Trophoblast cell (in vitro differentiated cells and primary cell): ENCODE results near the gene CYSLTR2. TPM values are rescaled to one million over a fixed set of nuclear protein-coding genes. Genes with fewer than 3 reads are reported as not detected.
A peak's percentile ranks its signal among the peaks of the same experiment; 100 is the strongest.

Source experiments
- DNase-seq, 2 donors: peaks; one replicate each; pipeline ENCODE4 v3.0.0-alpha.2; 2016
- H2AFZ ChIP-seq: 2 replicates; pipeline ENCODE4 v1.6.1; 2013; ENCODE audit warnings: low read length, moderate library complexity, mild to moderate bottlenecking; ENCODE audit not compliant: insufficient read depth, poor library complexity
- H2AK5ac ChIP-seq: 2 replicates; pipeline ENCODE4 v1.6.1; 2013; ENCODE audit warnings: mild to moderate bottlenecking, low read length
- H2BK120ac ChIP-seq: 2 replicates; pipeline ENCODE4 v1.6.1; 2013; ENCODE audit warnings: low read length, mild to moderate bottlenecking, moderate library complexity; ENCODE audit not compliant: insufficient read depth, poor library complexity
- H2BK12ac ChIP-seq: 2 replicates; pipeline ENCODE4 v1.6.1; 2013; ENCODE audit warnings: mild to moderate bottlenecking, low read length, moderate library complexity
- H2BK5ac ChIP-seq: 2 replicates; pipeline ENCODE4 v1.6.1; 2013; ENCODE audit warnings: low read length, low read depth, moderate library complexity, mild to moderate bottlenecking; ENCODE audit not compliant: poor library complexity
- H3K14ac ChIP-seq: 2 replicates; pipeline ENCODE4 v1.6.1; 2013; ENCODE audit warnings: mild to moderate bottlenecking, low read length
- H3K18ac ChIP-seq: 2 replicates; pipeline ENCODE4 v1.6.1; 2013; ENCODE audit warnings: mild to moderate bottlenecking, low read length
- H3K23ac ChIP-seq: 2 replicates; pipeline ENCODE4 v1.6.1; 2013; ENCODE audit warnings: low read length
- H3K27ac ChIP-seq: 2 replicates; pipeline ENCODE4 v1.5.1; 2013; ENCODE audit warnings: low read depth, mild to moderate bottlenecking, inconsistent platforms, low read length, moderate library complexity
- H3K27me3 ChIP-seq: 2 replicates; pipeline ENCODE4 v1.6.1; 2013; ENCODE audit warnings: inconsistent platforms, mild to moderate bottlenecking, low read length, moderate library complexity; ENCODE audit not compliant: insufficient read depth
- H3K36me3 ChIP-seq, 2 experiments: 1 replicate in 1 of 2; 2 replicates in 1 of 2; pipeline ENCODE4 v1.6.1; 2013; ENCODE audit warnings: low read length in 2 of 2, mild to moderate bottlenecking in 2 of 2, moderate library complexity in 1 of 2; ENCODE audit not compliant: insufficient read depth in 2 of 2, control insufficient read depth in 1 of 2
- H3K4ac ChIP-seq: 2 replicates; pipeline ENCODE4 v1.6.1; 2013; ENCODE audit warnings: low read depth, mild to moderate bottlenecking, low read length, moderate library complexity
- H3K4me1 ChIP-seq, 2 experiments: 1 replicate in 1 of 2; 2 replicates in 1 of 2; pipeline ENCODE4 v1.6.1; 2013; ENCODE audit warnings: low read length in 2 of 2, mild to moderate bottlenecking in 2 of 2, moderate library complexity in 1 of 2; ENCODE audit not compliant: insufficient read depth in 2 of 2, control insufficient read depth in 1 of 2
- H3K4me2 ChIP-seq: 2 replicates; pipeline ENCODE4 v1.6.1; 2013; ENCODE audit warnings: inconsistent platforms, mild to moderate bottlenecking, low read length, moderate library complexity
- H3K4me3 ChIP-seq: 2 replicates; pipeline ENCODE4 v1.5.1; 2013; ENCODE audit warnings: mild to moderate bottlenecking, low read depth, low read length, inconsistent platforms
- H3K79me1 ChIP-seq: one replicate; pipeline ENCODE4 v1.6.1; 2013; ENCODE audit warnings: low read length
- H3K79me2 ChIP-seq: 2 replicates; pipeline ENCODE4 v1.6.1; 2013; ENCODE audit warnings: low read length, mild to moderate bottlenecking; ENCODE audit not compliant: control insufficient read depth, insufficient read depth, poor library complexity
- H3K9ac ChIP-seq: 2 replicates; pipeline ENCODE4 v1.6.1; 2013; ENCODE audit warnings: mild to moderate bottlenecking, low read length
- H3K9me3 ChIP-seq: 2 replicates; pipeline ENCODE4 v1.6.1; 2013; ENCODE audit warnings: low read depth, mild to moderate bottlenecking, control low read depth, inconsistent platforms, low read length; ENCODE audit not compliant: insufficient read depth
- H4K12ac ChIP-seq: 2 replicates; pipeline ENCODE4 v1.6.1; 2013; ENCODE audit warnings: low read depth, mild to moderate bottlenecking, low read length, moderate library complexity
- H4K8ac ChIP-seq: 2 replicates; pipeline ENCODE4 v1.6.1; 2013; ENCODE audit warnings: low read depth, mild to moderate bottlenecking, low read length, moderate library complexity
- H4K91ac ChIP-seq: one replicate; pipeline ENCODE4 v1.6.1; 2013; ENCODE audit warnings: low read depth, mild to moderate bottlenecking, low read length, moderate library complexity
- WGBS: extraction: QIAGEN DNeasy Blood & Tissue Kit; methylation state at CpG from one replicate; pipeline ENCODE4 v1.1.7; 2013; ENCODE audit warnings: missing lambda C conversion rate; ENCODE audit not compliant: insufficient read length, insufficient coverage; ENCODE audit errors: extremely low coverage; 5-methylcytosine and 5-hydroxymethylcytosine counted together
- polyA plus RNA-seq: library from polyadenylated mRNA; stranded (reverse); fragments of 200-250 nt; gene quantifications from 2 replicates; pipeline ENCODE4 v1.2.3, GENCODE V29; 2013

Gene CYSLTR2, protein sequence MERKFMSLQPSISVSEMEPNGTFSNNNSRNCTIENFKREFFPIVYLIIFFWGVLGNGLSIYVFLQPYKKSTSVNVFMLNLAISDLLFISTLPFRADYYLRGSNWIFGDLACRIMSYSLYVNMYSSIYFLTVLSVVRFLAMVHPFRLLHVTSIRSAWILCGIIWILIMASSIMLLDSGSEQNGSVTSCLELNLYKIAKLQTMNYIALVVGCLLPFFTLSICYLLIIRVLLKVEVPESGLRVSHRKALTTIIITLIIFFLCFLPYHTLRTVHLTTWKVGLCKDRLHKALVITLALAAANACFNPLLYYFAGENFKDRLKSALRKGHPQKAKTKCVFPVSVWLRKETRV
- polyA plus RNA-seq, result 9.4 and 10.1 TPM in 2 replicates

DNA sequence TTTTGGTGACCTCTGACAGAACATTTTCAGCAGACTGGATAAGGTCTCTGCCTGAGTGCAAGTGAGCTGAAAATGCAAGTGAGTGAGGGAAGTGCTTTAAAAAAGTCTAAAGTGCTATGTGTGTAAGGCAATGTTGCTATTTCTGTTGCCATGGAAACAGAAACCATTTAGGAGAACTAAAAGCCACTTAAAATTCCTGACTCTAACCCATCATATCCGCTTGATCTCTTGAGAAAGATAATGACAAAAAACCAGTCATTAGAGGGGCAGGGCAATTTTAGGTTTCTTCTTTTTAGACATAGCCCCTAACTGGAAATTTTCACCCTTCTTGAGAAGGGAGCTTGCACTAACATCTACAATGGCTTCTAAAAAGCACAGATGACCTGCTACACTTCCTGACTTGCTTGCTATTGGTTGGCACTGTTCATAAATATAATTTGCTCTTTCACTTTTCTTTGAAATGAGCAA, at the start of gene CYSLTR2:
TSS of gene CYSLTR2 (plus strand) at position 458 of the 468 bp plus-strand sequence. CDS start 52,889 bp downstream, outside the sequence.
- H3K4me3 ChIP-seq, result no peak within 1 kb of the TSS
- H3K79me2 ChIP-seq, result no peaks in the 10 kb centered on the region
- no peaks in the 10 kb centered on the region for H3K27me3 ChIP-seq
- peak in 1 of 2 donors; percentile 84 for DNase-seq
- peaks cover 19% of the 10 kb centered on the region for H3K79me1 ChIP-seq
- H2AFZ ChIP-seq, result peak within 1 kb of the TSS; percentile 71
- no peak within 1 kb of the TSS for H3K9ac ChIP-seq
- no peak within 1 kb of the TSS for H3K23ac ChIP-seq
- H2BK5ac ChIP-seq, result peak within 1 kb of the TSS; percentile 86
- peak within 1 kb of the TSS; percentile 86 for H4K91ac ChIP-seq
- H2AK5ac ChIP-seq, result peak within 1 kb of the TSS; percentile 53
- peak within 1 kb of the TSS; percentile 29 for H3K4ac ChIP-seq
- H3K18ac ChIP-seq, result peak within 1 kb of the TSS; percentile 88
- no peaks in the 10 kb centered on the region for H3K36me3 ChIP-seq
- no CpG with 5 or more reads among the region's 1 CpG for WGBS
- peak within 1 kb of the TSS; percentile 97 for H3K27ac ChIP-seq
- H3K4me1 ChIP-seq, result peaks cover 2 to 11% of the 10 kb centered on the region in 2 experiments
- H3K9me3 ChIP-seq, result no peaks in the 10 kb centered on the region
- H2BK12ac ChIP-seq, result peak within 1 kb of the TSS; percentile 86
- H2BK120ac ChIP-seq, result peak within 1 kb of the TSS; percentile 96
- no peak within 1 kb of the TSS for H4K12ac ChIP-seq
- H3K4me2 ChIP-seq, result peak within 1 kb of the TSS; percentile 39
- H4K8ac ChIP-seq, result peak within 1 kb of the TSS; percentile 71
- peak within 1 kb of the TSS; percentile 67 for H3K14ac ChIP-seq

DNA sequence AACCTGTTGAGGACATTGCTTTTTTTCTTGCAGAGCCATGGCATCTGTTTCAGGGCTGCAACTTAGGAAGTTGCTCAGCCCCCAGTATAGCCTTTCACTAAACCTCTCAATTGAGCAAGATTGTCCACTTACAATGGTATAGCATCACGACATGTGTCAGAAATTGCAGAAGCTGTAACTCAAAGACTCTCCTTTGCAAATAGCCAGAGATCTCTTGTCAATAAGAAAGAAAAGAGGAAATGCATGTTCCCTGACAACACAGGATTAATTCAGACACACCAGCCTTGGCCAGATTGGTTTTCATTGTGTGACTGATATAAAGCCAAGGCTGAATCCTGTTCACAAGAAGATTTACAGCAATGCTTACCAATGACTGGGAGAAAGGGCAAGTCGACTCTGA, 38.7 kb upstream of the CYSLTR2 start:
- Histone ChIP-seq H4K91ac (no peak overlapping the region), H2AFZ (no peak overlapping the region), H3K4me2 (no peak overlapping the region), H4K12ac (no peak overlapping the region), H3K79me1 (no peaks in the 10 kb centered on the region), H3K27me3 (no peaks in the 10 kb centered on the region), H3K4me1 (no peaks in the 10 kb centered on the region), H3K27ac (no peak overlapping the region), H3K18ac (no peak overlapping the region), H3K4me3 (no peak overlapping the region), H2AK5ac (no peak overlapping the region), H2BK5ac (no peak overlapping the region), H3K14ac (no peak overlapping the region), H3K23ac (no peak overlapping the region), H3K4ac (no peak overlapping the region), H2BK120ac (no peak overlapping the region), H3K79me2 (no peaks in the 10 kb centered on the region), H4K8ac (no peak overlapping the region), H2BK12ac (no peak overlapping the region), H3K9ac (no peak overlapping the region), H3K9me3 (no peaks in the 10 kb centered on the region), H3K36me3 (no peaks in the 10 kb centered on the region)
- DNase-seq, result no peak
- WGBS, result no CpG with 5 or more reads among the region's 2 CpGs

DNA sequence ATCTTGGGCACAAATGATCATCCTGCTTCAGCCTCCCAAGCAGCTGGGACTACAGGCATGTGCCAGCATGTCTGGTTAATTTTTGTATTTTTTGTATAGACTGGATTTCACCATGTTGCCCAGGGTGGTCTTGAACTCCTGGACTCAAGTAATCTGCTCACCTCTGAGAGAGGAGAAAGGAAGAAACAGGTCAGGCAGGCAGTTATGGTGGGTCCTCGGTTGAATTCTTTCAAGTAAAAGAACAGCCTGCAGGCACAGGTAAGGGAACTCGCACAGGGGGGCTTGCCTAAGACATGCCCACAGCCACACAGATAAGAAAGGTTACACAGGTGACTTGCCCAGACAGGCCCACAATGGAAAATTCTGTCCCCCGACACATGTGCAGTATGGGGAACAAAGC, 34.8 kb upstream of the CYSLTR2 start:
- no peak overlapping the region for H3K18ac ChIP-seq
- WGBS, result no CpG with 5 or more reads among the region's 3 CpGs

DNA sequence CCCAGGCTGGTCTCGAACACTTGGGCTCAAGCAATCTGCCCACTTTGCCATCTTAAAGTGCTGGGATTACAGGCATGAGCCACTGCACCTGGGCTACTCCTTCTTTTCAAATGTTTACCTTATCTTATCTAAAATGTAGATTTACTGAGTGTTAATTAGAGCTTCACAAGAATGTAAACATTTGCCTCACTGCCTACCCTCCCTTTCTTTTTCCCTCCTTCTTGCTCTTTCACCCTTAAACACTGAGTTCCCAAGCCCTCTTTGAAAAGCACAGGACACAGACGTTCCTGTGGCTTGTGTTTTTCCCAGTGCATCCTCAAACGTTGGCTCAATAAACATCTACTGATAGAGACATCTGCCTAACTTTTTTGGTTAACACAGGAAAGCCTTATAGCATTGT, 32.7 kb upstream of the CYSLTR2 start:
- peaks cover 4 to 7% of the 10 kb centered on the region in 2 experiments for H3K4me1 ChIP-seq
- WGBS, result no CpG with 5 or more reads among the region's 3 CpGs
- no peak overlapping the region for H3K18ac ChIP-seq
- H3K23ac ChIP-seq, result no peak overlapping the region
- H2AK5ac ChIP-seq, result no peak overlapping the region
- no peaks in the 10 kb centered on the region for H3K36me3 ChIP-seq
- no peak overlapping the region for H3K14ac ChIP-seq
- no peaks in the 10 kb centered on the region for H3K79me2 ChIP-seq
- H3K27me3 ChIP-seq, result no peaks in the 10 kb centered on the region
- H4K12ac ChIP-seq, result no peak overlapping the region
- no peak overlapping the region for H2BK120ac ChIP-seq
- H3K4ac ChIP-seq, result no peak overlapping the region
- H3K9me3 ChIP-seq, result no peaks in the 10 kb centered on the region
- H3K4me2 ChIP-seq, result no peak overlapping the region
- H3K79me1 ChIP-seq, result peaks cover 6% of the 10 kb centered on the region
- no peak overlapping the region for H2AFZ ChIP-seq
- no peak overlapping the region for H4K91ac ChIP-seq
- no peak overlapping the region for H2BK12ac ChIP-seq
- no peak overlapping the region for H3K9ac ChIP-seq
- no peak overlapping the region for H3K4me3 ChIP-seq
- H4K8ac ChIP-seq, result no peak overlapping the region
- no peak for DNase-seq
- no peak overlapping the region for H3K27ac ChIP-seq
- no peak overlapping the region for H2BK5ac ChIP-seq

More for the DNA sequence above, 34.8 kb upstream of the CYSLTR2 start:
- Histone ChIP-seq H3K4me2 (no peak overlapping the region), H3K79me1 (no peaks in the 10 kb centered on the region), H4K12ac (no peak overlapping the region), H2BK12ac (no peak overlapping the region), H3K14ac (no peak overlapping the region), H3K79me2 (no peaks in the 10 kb centered on the region), H3K4ac (no peak overlapping the region), H2AFZ (no peak overlapping the region), H2BK120ac (no peak overlapping the region), H3K36me3 (no peaks in the 10 kb centered on the region), H2BK5ac (no peak overlapping the region), H4K8ac (no peak overlapping the region), H3K23ac (no peak overlapping the region), H3K4me3 (no peak overlapping the region), H3K9ac (no peak overlapping the region), H4K91ac (no peak overlapping the region), H3K4me1 (no peaks in the 10 kb centered on the region), H3K27me3 (no peaks in the 10 kb centered on the region), H3K9me3 (no peaks in the 10 kb centered on the region), H2AK5ac (no peak overlapping the region), H3K27ac (no peak overlapping the region)
- DNase-seq, result no peak
